GM04503 (cell line): ENCODE measurements around the gene HOXA9.

Experiments used
- DNase-seq: peaks from one replicate; pipeline ENCODE4 v3.0.0-alpha.2; 2012; ENCODE audit warnings: low read depth

HOXA9 gene

GRCh38 chr7:27188386-27189294 lies 23.3 kb upstream of the HOXA9 start:
- DNase-seq: no peak

DNA sequence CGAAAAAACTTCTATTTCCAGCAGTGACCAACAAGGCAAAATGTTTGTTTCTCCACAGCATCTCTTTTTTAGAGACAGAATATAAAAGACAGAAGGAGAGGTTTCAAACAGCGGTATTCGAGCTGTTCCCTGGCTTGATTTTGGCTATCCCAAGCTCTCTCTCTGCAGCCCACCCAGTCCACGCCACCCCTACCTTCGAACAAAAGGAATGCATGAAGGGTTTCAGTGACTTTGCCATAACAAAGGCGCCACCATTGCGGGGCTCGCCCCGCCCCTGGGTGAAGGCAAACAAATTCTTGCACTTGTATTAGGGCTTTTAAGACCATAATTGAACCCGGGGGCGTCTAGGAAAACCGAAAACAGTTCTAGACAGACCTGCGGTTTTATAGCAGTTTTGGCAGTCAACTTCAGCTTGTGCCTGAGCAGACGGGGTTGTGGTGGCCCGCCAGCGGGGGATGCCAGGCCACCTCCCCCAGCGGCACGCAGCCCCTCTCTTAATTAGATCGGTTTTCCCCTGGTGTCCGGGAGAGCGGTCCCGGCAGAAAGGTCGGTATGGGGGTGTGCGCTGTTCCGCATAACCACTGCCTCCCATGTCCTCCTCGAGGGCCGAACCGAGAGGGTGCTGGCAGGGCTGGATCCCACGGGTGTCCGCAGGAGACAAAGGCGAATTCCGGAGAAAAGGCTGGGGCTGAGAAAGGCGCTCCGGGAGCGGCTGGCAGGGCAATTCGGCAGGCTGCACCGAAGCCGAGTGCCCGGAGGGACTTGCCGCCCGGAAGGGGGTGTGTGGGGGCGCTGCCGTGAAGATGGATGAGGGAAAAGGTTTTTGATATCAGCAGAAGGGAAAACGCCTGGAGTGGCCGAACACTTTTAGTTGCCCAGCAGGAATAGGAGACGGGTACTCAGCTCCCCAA lies 22.4 kb upstream of the HOXA9 start:
- DNase-seq: no peak

GRCh38 chr7:27186668-27187474 lies 21.5 kb upstream of the HOXA9 start:
- DNase-seq: no peak

- DNase-seq: no peak
Observed at GRCh38 chr7:27185854-27186667, 20.7 kb upstream of the HOXA9 start.

GRCh38 chr7:27185013-27185853 lies 19.9 kb upstream of the HOXA9 start, which contains the start of gene HOXA11:
HOXA11 (minus strand) TSS chr7:27185232; CDS start chr7:27185144, 88 bp downstream.
- DNase-seq: peak; percentile 92

DNA sequence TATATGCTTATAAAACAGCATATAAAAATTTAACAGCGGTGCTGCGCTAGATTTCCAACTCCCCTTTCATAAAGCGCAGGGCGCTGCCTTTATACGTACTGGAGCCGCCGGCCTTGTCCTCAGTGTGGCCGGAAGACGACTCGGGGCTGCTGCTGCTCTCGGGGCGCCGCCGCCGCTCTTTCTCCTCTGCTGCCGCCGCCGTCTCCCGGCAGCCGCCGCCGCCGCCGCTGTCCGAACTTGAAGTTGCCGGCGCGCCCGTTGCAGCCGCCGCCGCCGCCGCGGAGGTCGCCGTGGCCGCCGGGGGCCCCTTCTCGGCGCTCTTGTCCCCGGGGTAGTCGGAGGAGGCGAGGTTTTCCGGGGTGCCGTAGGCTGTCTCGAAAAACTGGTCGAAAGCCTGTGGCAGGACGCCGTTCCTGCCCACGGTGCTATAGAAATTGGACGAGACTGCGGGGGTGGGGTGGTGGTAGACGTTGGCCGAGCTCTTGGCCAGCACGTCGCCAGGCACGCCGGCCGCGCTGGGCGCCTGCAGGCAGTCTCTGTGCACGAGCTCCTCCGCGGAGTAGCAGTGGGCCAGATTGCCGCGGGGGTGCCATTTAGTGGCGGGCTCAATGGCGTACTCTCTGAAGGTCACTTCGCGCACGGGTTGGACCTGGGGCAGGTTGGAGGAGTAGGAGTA lies 19.1 kb upstream of the HOXA9 start:
- no peak for DNase-seq

DNA sequence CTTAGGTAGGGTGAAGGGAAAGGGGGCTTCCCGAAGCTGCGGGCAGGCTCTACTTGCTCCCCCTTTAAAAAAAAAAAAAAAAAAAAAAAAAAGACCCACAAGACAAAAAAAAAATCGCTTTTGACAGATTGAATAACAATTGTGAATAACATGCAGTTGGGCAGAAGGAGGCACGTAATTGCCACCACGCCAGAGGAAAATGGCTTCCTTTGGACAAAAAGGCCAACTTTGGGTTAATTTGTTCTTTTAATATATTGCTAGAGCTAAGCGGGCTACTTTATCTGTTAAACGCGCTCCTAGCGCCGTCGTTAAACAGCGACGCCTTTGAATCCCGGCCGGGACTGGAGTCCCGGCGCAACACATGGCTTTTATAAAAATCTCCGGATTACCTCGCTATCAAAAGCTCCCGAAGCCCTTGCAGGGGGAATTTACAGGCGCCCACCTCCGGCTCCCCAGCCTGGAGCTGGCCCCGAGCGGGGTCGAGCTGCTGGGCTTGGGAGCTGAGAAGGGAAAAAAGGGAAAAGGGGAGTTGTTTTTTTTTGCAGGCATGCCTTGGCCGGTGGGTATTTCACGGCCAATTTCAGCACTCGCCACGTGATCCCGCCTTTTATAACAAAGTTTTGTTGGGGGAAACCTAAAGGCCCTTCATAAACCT lies 18.5 kb upstream of the HOXA9 start:
- DNase-seq: no peak

GRCh38 chr7:27182861-27183681 lies 17.7 kb upstream of the HOXA9 start:
- no peak for DNase-seq

DNA sequence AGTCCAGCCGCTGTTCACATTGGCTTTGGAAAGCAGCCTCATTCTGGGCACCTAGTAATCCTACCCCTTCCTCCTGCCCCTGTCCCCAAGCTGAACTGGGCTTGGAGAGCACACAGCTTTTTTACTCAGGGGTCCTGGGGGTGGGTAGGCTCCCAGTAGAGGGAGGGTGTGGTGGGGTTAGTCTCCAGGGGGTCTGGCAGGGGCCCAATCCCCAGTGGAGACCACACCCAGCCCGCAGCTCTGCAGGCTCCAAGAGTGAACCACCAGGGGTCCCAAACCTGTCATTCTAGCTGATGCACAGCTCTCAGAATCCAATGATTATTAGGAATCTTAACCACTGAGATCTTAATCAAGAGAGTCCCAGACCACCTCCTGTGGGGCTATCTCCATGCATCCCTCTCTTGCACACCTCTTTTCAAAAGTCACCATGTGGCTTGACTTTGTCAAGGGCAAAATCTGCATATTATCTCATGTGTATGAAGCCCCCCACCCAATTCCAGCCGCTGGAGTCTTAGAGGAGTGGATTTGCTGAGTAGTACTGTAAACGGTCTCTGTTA lies 17.0 kb upstream of the HOXA9 start:
- no peak for DNase-seq

DNA sequence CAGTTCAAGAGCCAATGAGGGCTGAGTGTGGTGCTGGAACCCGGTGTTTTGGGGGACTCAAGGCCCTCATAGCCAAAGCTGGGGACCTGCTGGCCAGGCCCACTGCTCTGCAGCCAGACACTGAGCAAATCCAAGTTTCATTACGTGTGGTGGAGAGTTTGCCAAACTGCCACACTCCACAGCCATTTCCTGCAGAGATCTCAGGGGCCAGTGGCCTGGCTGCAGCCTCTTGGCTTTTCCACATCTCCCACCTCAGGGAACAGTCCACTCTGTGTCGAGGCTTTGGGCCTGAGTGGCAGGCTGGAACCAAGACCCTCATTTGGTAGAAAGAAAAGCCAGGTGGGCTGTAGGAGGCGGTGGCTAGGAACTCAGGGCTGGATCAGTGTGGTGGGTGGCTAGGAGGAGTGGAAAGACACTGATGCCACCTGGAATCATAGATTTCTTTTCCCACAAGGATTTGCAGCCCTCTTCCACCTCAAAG lies 16.5 kb upstream of the HOXA9 start:
- no peak for DNase-seq

DNA sequence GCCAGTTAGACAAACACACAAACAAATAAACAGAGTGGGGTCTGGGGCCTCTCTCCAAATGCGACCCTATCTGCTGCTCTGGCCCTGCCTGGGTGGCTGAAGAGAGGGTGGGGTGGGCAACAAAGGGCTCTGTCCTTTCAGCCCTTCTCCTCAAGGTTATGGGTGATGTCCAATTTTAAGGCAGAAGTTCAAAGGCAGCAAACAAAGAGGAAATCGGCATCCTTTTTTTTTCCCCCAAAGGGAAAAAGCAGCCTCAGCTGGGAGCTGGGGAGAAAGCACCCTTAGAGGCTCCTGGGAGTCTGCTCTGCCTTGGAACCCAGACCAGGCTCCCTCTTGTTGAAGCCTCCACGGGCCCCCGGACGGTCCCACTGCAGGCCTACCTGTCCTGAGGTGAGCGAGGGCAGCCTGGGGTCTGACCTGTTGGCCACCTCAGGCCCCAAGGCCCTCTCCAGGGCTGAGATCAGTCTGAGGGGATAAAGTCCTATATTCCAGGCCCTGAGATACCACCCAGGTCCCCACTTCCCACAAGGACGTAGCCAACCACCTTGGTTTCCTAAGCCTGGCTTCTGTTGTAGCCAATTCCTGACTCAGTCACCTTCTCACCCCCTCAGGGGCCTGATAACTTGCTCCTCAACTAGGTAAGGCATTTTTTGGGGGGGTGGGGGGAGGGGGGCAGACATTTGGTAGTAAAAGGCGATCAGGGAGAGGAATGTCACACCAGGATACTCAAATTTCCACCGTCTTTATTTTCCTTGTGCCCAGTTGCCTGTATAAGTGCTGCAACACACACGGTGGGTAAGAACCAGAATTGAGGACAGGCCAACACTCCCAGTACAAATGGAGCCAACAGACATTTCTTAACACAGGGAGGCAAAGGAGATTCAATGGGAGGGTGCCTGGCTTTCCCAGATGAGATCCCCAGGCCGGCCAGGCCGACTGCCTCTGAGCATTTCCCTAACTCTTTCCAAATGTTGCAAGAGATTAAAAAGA lies 15.4 kb upstream of the HOXA9 start:
- DNase-seq: no peak

DNA sequence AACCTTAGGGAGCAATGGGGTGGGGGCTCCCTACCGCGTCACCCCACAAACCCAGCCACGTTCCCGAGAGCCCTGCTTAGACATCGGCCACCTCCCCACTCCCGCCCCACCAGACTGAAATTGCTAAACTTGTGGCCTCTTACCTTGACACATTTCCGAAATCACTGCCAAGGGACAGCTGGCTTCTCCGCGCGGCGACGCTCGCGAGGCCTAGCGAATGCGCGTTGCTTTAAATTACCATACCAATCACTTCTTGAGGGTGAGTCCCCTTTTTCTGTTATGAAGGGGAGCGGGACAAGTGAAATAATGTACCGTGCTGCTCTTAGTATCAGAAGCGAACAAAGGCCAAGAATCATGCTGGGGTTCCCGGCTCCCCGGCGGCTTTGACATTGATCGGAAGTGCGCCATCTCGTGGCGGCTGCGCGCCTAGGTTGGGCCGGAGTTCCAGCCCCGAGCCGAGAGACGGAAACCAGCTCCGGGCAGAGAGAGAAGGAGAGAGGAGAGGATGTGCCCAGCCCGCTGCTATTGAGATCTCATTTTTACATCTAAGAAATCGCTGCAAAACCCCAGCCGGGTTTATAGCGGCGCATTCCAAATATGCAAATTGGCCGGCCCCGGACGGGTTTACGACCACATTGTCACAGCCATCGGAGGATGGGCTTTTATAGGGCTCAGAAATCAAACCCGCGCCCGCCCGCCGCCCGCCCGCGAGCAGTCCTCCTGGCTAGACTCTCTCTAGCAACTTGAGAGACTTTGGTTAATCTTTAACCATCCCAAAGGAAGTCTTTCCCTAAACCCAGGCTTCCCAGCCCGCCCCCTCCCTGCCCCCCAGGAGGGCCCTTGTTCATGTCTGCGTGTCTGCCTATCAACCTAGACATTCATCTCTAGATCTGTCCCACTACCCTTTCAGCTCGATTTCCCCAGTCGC lies 14.4 kb upstream of the HOXA9 start:
- no peak for DNase-seq

GRCh38 chr7:27179030-27179429 lies 13.7 kb upstream of the HOXA9 start:
- DNase-seq: no peak

GRCh38 chr7:27178366-27178765 lies 13.0 kb upstream of the HOXA9 start:
- no peak for DNase-seq

GRCh38 chr7:27177795-27178320 lies 12.5 kb upstream of the HOXA9 start:
- no peak for DNase-seq
